Measurements from ENCODE around the gene IMPDH1. TPM values are rescaled to one million over a fixed set of nuclear protein-coding genes. Genes with fewer than 3 reads are reported as not detected.

The IMPDH1 gene
- total RNA-seq, 8 experiments from 2014 or later: 18.1 to 33.7 (median 31.6) TPM

DNA sequence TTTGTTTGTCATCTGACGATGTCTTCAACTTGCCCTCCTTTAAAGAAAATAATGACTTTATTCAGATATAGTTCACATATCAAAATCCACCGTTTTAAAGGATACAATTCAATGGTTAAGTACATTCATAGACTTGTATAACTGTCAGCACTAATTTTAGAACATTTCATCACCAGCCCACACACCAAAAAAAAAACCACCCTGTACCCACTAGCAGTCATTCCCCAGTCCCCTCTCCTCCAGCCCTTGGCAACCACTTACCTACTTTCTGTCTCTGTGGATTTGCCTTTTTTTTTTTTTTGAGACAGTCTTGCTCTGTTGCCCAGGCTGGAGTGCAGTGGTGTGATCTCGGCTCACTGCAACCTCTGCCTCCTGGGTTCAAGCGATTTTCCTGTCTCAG, 40.6 kb upstream of the IMPDH1 start:
- peak in 2 of 8 experiments; percentile 25 to 60 for ATAC-seq (replicated peaks in 6 of 8)
- Histone ChIP-seq H3K4me3 (no peak overlapping the region), H3K27ac (no peak overlapping the region), H3K4me1 (replicated peaks in 1 of 2) (peaks cover 12 to 14% of the 10 kb centered on the region in 2 donors)
- in situ Hi-C loops (cut with MboI; ENCODE audit: low pct_unique_long_range_greater_than_20kb in 2 of 9, low sequenced_read_pairs in 9 of 9, unreplicated experiment in 9 of 9): loop anchor here in 1 of 9 experiments (25.0 kb wide), 1 partner anchor 437 kb away; no protein-coding TSS in a partner anchor
- WGBS, 10 experiments: 10 to 67% (median 46%) methylated on average over 1 to 4 of the region's 4 CpGs; no CpG with 5 or more reads in 1 of the 10 experiments

DNA sequence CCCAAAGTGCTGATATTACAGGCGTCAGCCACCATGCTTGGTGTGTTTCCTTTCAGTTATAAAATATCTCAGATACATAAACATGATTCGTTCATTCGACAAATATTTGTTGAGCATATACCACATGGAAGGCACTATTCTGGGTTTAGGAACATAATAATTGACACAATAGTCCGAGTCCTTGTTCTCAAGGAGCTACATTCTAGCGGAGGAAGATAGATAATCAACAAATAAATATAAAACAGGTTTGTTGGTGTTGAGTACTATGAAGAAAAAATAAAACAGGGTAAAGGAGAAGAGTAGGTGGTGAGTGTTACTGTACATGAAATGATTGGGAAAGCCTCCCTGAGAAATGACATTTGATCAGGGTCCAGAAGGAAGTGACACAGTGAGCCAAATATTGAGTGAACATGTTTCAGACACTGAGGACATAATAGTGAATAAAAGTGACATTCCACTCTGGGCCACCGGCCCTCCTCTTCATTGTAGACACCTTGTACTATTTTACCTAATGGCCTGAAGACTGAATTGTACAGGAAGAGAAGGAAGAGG, 39.0 kb upstream of the IMPDH1 start:
- 77 to 98% (median 83%) methylated on average over 4 to 6 of the region's 6 CpGs for WGBS, 10 experiments
- ATAC-seq (replicated peaks in 6 of 8): no peak
- H3K27ac ChIP-seq: no peak overlapping the region
- no peaks in the 10 kb centered on the region for H3K4me1 ChIP-seq (replicated peaks in 1 of 2)
- no peak overlapping the region for H3K4me3 ChIP-seq
- in situ Hi-C loops (cut with MboI; ENCODE audit: low pct_unique_long_range_greater_than_20kb in 2 of 9, low sequenced_read_pairs in 9 of 9, unreplicated experiment in 9 of 9): loop anchor here in 2 of 9 experiments (25.0 kb wide), 1 partner anchor 438 kb away; no protein-coding TSS in a partner anchor

DNA sequence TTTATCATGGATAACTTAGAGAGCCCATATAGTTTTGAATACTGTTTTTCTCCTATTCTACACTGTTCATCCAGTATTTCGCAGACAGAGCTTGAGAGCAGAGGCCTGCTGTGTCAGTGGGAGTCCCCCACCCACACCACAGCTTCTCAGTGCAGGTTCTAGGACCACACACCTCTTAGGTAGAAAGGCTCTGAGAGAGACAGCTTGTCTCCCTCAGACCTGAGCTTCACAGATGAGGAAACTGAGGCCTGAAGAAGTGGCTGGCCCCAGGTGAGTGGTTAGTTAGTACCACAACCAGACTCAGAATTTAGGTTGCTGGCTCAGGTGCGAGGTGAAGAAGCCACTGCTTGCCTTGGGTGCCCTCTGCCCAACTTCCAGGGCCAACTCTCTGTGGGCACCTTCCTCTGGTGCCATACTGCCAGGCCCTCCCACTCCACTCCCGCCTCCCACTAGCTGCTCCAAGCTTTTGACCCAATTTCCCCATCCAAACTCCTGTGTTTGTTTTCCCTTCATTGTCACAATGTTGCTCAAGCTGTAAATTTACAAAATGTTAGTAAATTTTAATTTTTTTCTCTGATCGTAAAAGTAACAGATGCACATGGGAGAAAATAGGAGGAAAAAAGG, 38.3 kb upstream of the IMPDH1 start:
- Histone ChIP-seq H3K4me1 (replicated peaks in 1 of 2) (no peaks in the 10 kb centered on the region), H3K4me3 (no peak overlapping the region), H3K27ac (no peak overlapping the region)
- WGBS, 10 experiments: 80 to 100% (median 92%) methylated on average over 1 to 3 of the region's 4 CpGs; no CpG with 5 or more reads in 1 of the 10 experiments
- ATAC-seq (replicated peaks in 6 of 8): no peak
- in situ Hi-C loops (cut with MboI; ENCODE audit: low pct_unique_long_range_greater_than_20kb in 2 of 9, low sequenced_read_pairs in 9 of 9, unreplicated experiment in 9 of 9): loop anchor here in 2 of 9 experiments (25.0 kb wide), 1 partner anchor 439 kb away; no protein-coding TSS in a partner anchor

DNA sequence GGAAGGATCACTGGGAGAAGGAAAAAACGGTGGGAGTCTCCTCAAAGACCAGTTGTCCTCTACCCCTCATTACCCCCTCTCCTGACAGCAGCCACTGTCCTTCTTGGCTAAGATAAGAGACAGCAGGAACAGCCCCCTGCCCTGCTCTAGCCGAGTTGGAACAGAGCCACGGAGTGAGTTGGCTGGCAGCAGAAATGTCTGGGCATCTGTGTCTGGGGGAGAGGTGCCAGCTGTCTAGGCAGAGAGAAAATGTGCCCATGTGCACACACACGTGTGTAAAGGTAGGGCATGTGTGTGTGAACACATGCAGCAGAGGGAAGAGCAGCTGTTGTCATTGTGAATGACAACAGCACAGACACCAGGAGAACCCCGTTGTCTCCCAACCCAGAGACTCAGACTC, 36.5 kb upstream of the IMPDH1 start:
- peak in 1 of 8 experiments; percentile 64 for ATAC-seq (replicated peaks in 6 of 8)
- WGBS, 10 experiments: 0 to 100% (median 0%) methylated on average over 1 to 4 of the region's 5 CpGs; no CpG with 5 or more reads in 5 of the 10 experiments

DNA sequence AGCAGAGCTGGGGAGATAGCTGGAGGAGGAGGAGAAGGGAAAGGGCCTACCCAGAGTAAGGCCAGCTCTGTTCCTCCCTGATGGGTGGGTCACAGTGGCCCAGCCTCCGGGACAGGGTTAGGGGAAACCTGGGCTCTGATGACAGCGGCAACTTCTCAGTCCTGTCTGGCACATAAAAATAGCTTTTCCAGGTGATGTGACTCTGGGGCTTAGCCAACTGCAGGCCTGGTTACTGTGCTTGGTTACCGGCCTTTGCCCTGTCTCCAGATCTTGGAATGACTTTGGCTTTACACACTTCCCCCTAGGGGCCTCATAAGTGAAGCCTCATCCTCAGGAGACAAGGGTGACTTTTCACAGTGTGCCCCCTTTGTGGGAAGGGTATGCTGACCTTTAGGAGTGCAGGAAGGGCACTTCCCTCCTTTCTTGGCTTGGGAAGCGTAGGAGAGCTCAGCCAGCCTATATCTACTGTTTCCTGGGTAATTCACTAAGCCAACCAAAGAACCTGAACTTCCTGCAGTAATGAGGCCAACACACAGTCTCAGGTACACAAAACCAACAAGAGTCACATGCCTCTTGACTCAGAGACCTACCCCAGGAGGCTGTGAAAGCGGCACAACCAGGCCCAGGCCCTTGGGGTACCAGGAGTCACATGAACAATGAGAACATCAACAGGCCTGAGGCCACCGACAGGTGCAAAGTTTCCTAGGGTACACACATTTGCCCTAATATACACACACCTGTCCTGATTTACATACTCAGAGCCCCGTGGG, 34.2 kb upstream of the IMPDH1 start:
- no peak overlapping the region for H3K4me3 ChIP-seq
- no peaks in the 10 kb centered on the region for H3K4me1 ChIP-seq (replicated peaks in 1 of 2)
- in situ Hi-C loops (cut with MboI; ENCODE audit: low pct_unique_long_range_greater_than_20kb in 2 of 9, low sequenced_read_pairs in 9 of 9, unreplicated experiment in 9 of 9): loop anchor here in 2 of 9 experiments (25.0 kb wide), 1 partner anchor 443 kb away; no protein-coding TSS in a partner anchor
- H3K27ac ChIP-seq: no peak overlapping the region
- WGBS, 10 experiments: 0 to 100% (median 83%) methylated on average over 1 to 4 of the region's 7 CpGs; no CpG with 5 or more reads in 3 of the 10 experiments
- peak in 1 of 8 experiments; percentile 36 for ATAC-seq (replicated peaks in 6 of 8)

More for the DNA sequence above, 36.5 kb upstream of the IMPDH1 start:
- Histone ChIP-seq H3K27ac (no peak overlapping the region), H3K4me3 (no peak overlapping the region), H3K4me1 (replicated peaks in 1 of 2) (no peaks in the 10 kb centered on the region)
- in situ Hi-C loops (cut with MboI; ENCODE audit: low pct_unique_long_range_greater_than_20kb in 2 of 9, low sequenced_read_pairs in 9 of 9, unreplicated experiment in 9 of 9): loop anchor here in 2 of 9 experiments (25.0 kb wide), 1 partner anchor 441 kb away; no protein-coding TSS in a partner anchor

DNA sequence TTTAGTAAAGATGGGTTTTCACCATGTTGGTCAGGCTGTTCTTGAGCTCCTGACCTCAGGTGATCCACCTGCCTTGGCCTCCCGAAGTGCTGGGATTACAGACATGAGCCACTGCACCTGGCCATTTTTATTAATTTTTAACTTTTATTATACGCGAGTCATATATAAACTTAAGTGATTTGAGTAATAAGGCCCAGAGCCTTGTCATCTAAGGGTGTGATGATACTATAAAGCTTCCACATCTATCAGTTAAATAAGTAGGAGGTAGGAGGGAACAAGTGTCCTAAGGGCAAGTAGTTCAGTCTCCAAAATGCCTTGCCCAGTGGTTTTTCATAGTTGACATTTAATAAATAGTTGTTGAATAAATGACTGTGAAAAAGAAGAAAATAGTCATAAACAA, 32.6 kb upstream of the IMPDH1 start:
- H3K27ac ChIP-seq: no peak overlapping the region
- in situ Hi-C loops (cut with MboI; ENCODE audit: low pct_unique_long_range_greater_than_20kb in 2 of 9, low sequenced_read_pairs in 9 of 9, unreplicated experiment in 9 of 9): loop anchor here in 2 of 9 experiments (25.0 kb wide), 1 partner anchor 445 kb away; no protein-coding TSS in a partner anchor
- WGBS, 10 experiments: 83 to 100% (median 96%) methylated on average over 1 to 3 of the region's 3 CpGs; no CpG with 5 or more reads in 3 of the 10 experiments
- no peak overlapping the region for H3K4me3 ChIP-seq
- H3K4me1 ChIP-seq (replicated peaks in 1 of 2): no peaks in the 10 kb centered on the region
- ATAC-seq (replicated peaks in 6 of 8): no peak

DNA sequence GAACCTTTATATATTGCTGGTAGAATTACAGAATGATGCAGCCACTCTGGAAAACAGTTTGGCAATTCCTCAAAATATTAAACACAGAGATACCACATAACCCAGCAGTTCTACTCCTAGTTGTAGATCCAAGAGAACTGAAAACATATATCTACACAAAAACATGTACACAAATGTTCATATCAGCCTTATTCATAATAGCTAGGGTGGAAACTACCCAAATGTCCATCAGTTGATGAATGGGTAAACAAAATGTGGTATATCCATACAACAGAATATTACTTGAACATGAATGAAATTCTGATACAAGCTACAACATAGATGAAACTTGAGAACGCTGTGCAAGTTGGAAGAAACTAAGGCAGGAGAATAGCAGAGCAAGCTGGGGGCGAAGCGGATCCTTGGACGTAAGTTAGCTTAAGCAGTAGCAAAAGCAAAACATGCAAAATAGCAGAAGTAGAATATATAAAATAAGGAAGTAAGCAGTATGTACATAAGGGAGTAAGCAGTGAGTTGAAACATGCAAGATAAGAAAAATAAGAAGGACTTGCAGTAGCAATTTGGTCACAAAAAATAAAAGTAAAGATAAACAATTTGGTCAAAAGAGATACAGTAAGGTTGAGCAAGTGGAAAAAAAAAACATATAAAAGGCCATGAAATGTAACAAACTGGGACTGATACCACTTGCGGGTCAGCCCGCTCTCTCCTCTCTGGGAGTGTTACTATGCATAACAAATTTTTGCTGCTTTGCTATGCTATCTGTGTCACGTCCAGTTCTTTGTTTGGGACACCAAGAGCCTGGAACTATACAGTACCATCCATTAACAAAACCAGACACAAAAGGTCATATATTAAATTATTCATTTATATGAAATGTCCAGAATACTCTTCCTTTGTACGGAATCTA, 27.9 kb upstream of the IMPDH1 start:
- no peak overlapping the region for H3K27ac ChIP-seq
- no peaks in the 10 kb centered on the region for H3K4me1 ChIP-seq (replicated peaks in 1 of 2)
- 75 to 98% (median 92%) methylated on average over 6 to 8 of the region's 8 CpGs for WGBS, 10 experiments
- in situ Hi-C loops (cut with MboI; ENCODE audit: low pct_unique_long_range_greater_than_20kb in 2 of 9, low sequenced_read_pairs in 9 of 9, unreplicated experiment in 9 of 9): loop anchor here in 2 of 9 experiments (25.0 kb wide), 1 partner anchor 450 kb away; no protein-coding TSS in a partner anchor
- no peak overlapping the region for H3K4me3 ChIP-seq
- ATAC-seq (replicated peaks in 6 of 8): no peak

DNA sequence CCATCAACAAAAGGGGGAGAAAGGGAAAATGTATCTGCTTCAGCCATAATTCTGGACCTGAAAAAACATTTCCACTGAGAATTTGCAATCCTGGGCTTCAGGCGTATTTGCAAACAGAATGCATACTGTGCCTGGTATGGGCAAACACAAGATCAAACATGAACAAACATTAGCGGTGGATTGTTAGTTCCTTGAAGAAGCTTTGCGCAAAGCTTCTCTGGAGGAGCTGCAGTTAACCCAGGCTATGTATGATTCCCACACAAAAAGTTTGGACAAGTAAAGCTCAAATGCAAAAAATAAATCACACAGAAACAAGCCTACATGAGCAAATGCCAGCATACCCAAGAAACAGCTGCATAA, 25.5 kb upstream of the IMPDH1 start:
- WGBS, 10 experiments: 16 to 96% (median 71%) methylated on average over 1 to 3 of the region's 3 CpGs; no CpG with 5 or more reads in 1 of the 10 experiments
- in situ Hi-C loops (cut with MboI; ENCODE audit: low pct_unique_long_range_greater_than_20kb in 2 of 9, low sequenced_read_pairs in 9 of 9, unreplicated experiment in 9 of 9): loop anchor here in 2 of 9 experiments (25.0 kb wide), 1 partner anchor 452 kb away; no protein-coding TSS in a partner anchor
- no peak overlapping the region for H3K27ac ChIP-seq
- H3K4me1 ChIP-seq (replicated peaks in 1 of 2): no peaks in the 10 kb centered on the region
- peak in 3 of 8 experiments; percentile 28 to 96 (median 74) for ATAC-seq (replicated peaks in 6 of 8)
- H3K4me3 ChIP-seq: no peak overlapping the region

DNA sequence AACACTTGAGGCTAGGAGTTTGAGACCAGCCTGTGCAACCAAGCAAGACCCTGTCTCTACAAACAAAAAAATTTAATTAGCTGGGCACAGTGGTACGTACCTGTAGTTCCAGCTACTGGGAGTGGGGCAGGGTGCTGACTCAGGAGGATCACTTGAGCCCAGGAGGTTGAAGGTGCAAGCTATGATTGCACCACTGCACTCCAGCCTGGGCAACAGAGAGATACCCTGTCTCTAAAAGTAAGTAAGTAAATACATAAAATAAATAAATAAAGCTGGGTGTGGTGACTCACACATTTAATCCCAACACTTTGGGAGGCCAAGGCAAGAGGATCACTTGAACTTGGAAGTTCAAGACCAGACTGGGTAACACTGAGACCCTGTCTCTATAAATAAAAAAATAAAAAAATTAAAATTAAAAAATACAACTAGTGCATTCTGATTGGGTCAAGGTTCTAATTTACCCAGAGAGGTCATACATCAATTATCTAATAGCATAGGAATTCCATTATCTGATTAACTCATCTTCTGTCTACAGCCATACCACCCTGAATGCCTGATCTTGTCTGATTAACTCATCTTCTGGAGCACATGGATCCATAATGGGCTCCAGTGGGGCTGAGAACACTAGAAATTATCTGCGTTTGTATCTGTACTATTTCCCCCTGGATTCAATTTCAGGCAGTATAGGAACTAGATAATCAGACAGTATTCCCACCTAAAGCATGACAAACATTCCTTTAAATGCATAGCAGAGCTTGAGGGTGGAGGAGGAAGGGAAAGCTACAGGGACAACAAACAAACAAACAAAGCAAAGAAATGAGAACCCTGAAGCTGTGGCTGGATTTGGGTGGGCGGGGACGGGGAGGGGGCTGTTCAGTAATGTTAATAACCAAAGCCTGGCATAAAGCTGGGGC, 24.9 kb upstream of the IMPDH1 start:
- in situ Hi-C loops (cut with MboI; ENCODE audit: low pct_unique_long_range_greater_than_20kb in 2 of 9, low sequenced_read_pairs in 9 of 9, unreplicated experiment in 9 of 9): loop anchor here in 2 of 9 experiments (25.0 kb wide), 1 partner anchor 453 kb away; no protein-coding TSS in a partner anchor
- Histone ChIP-seq H3K27ac (no peak overlapping the region), H3K4me3 (no peak overlapping the region), H3K4me1 (replicated peaks in 1 of 2) (no peaks in the 10 kb centered on the region)
- ATAC-seq (replicated peaks in 6 of 8): peak in 3 of 8 experiments; percentile 16 to 78 (median 24)
- 81 to 100% (median 91%) methylated on average over 1 to 2 of the region's 4 CpGs; no CpG with 5 or more reads in 6 of the 10 experiments for WGBS, 10 experiments

DNA sequence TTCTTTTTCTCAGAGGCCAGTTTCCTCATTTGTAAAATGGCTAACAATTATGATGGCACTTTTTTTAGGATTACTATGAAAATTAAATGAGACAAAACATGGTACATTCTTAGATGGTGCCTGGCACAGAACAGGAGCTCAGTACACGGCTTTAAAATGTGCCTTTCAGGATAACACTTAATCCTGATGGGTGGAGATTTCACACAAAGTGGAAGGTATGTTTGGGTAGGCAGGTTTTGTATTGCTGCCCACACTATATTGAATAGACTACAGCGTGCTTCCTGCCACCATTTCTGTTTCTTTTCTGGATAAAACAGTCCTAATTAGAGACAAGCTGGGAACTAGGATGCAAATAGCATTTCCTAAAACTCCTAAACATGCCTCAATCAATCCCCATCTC, 22.0 kb upstream of the IMPDH1 start:
- WGBS, 10 experiments: 52 to 100% (median 63%) methylated on average over 1 to 2 of the region's 2 CpGs; no CpG with 5 or more reads in 2 of the 10 experiments
- Histone ChIP-seq H3K4me3 (no peak overlapping the region), H3K27ac (no peak overlapping the region), H3K4me1 (replicated peaks in 1 of 2) (no peaks in the 10 kb centered on the region)
- in situ Hi-C loops (cut with MboI; ENCODE audit: low pct_unique_long_range_greater_than_20kb in 2 of 9, low sequenced_read_pairs in 9 of 9, unreplicated experiment in 9 of 9): loop anchor here in 2 of 9 experiments (25.0 kb wide), 1 partner anchor 456 kb away; no protein-coding TSS in a partner anchor
- no peak for ATAC-seq (replicated peaks in 6 of 8)

DNA sequence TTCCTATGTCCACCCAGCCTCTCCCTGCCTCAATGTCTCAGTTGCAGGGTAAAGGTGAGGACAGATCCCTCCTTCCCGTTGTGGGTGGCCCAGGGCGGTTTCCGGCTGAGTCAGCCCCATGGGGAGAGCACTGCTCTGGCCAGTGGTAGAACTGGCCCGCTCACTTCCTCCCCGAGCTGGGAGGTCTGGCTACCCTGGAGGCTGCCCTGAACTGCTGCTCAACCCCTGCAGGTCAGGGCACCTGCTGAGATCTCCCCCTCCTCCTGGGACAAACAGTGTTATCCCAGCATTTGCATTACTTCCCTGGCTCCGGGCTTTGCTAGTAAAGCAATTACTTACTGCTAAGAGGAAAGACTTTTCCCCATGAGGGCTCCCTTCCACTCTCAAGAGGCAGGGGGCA, 21.4 kb upstream of the IMPDH1 start:
- no peak for ATAC-seq (replicated peaks in 6 of 8)
- WGBS, 10 experiments: 0% methylated on average over 1 of the region's 6 CpGs; no CpG with 5 or more reads in 9 of the 10 experiments
- no peak overlapping the region for H3K27ac ChIP-seq
- in situ Hi-C loops (cut with MboI; ENCODE audit: low pct_unique_long_range_greater_than_20kb in 2 of 9, low sequenced_read_pairs in 9 of 9, unreplicated experiment in 9 of 9): loop anchor here in 2 of 9 experiments (25.0 kb wide), 1 partner anchor 456 kb away; no protein-coding TSS in a partner anchor
- H3K4me1 ChIP-seq (replicated peaks in 1 of 2): no peaks in the 10 kb centered on the region
- no peak overlapping the region for H3K4me3 ChIP-seq
